HG03103 (cell line): ENCODE measurements around the gene SLCO4A1.

ENCODE experiments used
- ATAC-seq: cut with Tn5 transposase; IDR thresholded peaks from one replicate; pipeline ENCODE4 v1.9.1; 2021; ENCODE audit warnings: low read depth; ENCODE audit not compliant: unreplicated experiment

Gene SLCO4A1

GRCh38 chr20:62661647-62662046, 19.3 kb downstream of the SLCO4A1 start:
- no peak for ATAC-seq

GRCh38 chr20:62662422-62662821, 20.1 kb downstream of the SLCO4A1 start:
- ATAC-seq, result no peak

GRCh38 chr20:62663145-62664018, 21.1 kb downstream of the SLCO4A1 start:
- ATAC-seq, result no peak

- no peak for ATAC-seq
Measured at GRCh38 chr20:62664019-62664971, 22.0 kb downstream of the SLCO4A1 start.

GRCh38 chr20:62665153-62665754, 23.0 kb downstream of the SLCO4A1 start:
- ATAC-seq, result no peak

- ATAC-seq, result no peak
Measured at GRCh38 chr20:62665826-62666735, 23.8 kb downstream of the SLCO4A1 start.

- no peak for ATAC-seq
Measured at GRCh38 chr20:62666736-62667529, 24.6 kb downstream of the SLCO4A1 start.

- ATAC-seq, result no peak
Measured at GRCh38 chr20:62667530-62668440, 25.5 kb downstream of the SLCO4A1 start.

GRCh38 chr20:62668441-62669027, 26.2 kb downstream of the SLCO4A1 start:
- no peak for ATAC-seq

GRCh38 chr20:62669249-62669648, 26.9 kb downstream of the SLCO4A1 start:
- ATAC-seq, result no peak

GRCh38 chr20:62670156-62670555, 27.9 kb downstream of the SLCO4A1 start:
- ATAC-seq, result no peak

GRCh38 chr20:62670998-62671397, 28.7 kb downstream of the SLCO4A1 start:
- no peak for ATAC-seq

GRCh38 chr20:62671765-62672164, 29.5 kb downstream of the SLCO4A1 start:
- ATAC-seq, result no peak

- no peak for ATAC-seq
Measured at GRCh38 chr20:62674370-62674769, 32.1 kb downstream of the SLCO4A1 start.

GRCh38 chr20:62675156-62675876, 33.0 kb downstream of the SLCO4A1 start:
- no peak for ATAC-seq

GRCh38 chr20:62675877-62676260, 33.6 kb downstream of the SLCO4A1 start:
- no peak for ATAC-seq

- no peak for ATAC-seq
Measured at GRCh38 chr20:62676976-62677375, 34.7 kb downstream of the SLCO4A1 start.
